Erythroblast (primary cell): ENCODE results near the gene PEX16.

Experiments
- GATA1 ChIP-seq: IDR thresholded peaks from 2 replicates; pipeline ENCODE4 v1.6.1; 2011; ENCODE audit warnings: low read depth, mild to moderate bottlenecking, control low read depth, low read length, moderate library complexity
- POLR2A ChIP-seq: IDR thresholded peaks from 2 replicates; pipeline ENCODE4 v1.6.1; 2011; ENCODE audit warnings: mild to moderate bottlenecking, low read length

DNA sequence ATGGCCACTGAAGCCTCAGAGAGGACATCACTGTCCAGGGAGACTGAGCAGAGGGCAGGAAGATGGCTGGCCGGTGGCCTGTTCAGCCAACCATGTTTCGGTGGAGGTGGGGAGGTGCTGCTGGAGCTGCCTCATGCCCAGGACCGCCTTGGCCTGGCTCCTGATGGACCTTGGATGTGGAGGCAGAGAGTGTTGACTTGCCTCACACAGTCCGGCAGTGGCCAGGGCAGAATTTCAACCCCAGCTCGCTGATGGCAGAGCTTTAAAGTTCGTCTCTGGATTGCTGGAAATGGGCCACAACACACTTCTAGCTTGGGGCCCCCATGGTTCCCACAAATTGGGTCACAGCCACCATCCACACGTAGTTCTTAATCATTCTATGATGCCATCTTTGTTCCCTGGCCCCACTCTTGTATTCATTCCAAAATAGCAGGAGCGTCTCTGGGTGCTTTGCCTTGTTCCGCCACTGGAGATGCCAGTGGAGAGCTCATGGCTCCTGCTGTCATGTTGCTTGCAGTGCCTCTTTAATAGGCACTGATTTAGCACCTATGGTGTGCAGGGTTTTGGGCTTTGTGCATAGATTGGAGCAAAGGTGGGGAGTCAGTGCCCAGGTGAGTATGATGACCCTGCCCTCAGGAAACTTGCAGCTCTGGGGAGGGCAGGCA is 26.7 kb downstream of the PEX16 start:
- no peak for TF ChIP-seq POLR2A
- no peak for TF ChIP-seq GATA1
